Measurements from ENCODE around the gene NOL6.

NOL6 gene

GRCh38 chr9:33414889-33415500, 58.7 kb downstream of the NOL6 start:
- TF ChIP-seq, protein P1, sequence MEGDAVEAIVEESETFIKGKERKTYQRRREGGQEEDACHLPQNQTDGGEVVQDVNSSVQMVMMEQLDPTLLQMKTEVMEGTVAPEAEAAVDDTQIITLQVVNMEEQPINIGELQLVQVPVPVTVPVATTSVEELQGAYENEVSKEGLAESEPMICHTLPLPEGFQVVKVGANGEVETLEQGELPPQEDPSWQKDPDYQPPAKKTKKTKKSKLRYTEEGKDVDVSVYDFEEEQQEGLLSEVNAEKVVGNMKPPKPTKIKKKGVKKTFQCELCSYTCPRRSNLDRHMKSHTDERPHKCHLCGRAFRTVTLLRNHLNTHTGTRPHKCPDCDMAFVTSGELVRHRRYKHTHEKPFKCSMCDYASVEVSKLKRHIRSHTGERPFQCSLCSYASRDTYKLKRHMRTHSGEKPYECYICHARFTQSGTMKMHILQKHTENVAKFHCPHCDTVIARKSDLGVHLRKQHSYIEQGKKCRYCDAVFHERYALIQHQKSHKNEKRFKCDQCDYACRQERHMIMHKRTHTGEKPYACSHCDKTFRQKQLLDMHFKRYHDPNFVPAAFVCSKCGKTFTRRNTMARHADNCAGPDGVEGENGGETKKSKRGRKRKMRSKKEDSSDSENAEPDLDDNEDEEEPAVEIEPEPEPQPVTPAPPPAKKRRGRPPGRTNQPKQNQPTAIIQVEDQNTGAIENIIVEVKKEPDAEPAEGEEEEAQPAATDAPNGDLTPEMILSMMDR (IDR thresholded peaks at IDR 0.05; ENCODE audit: low read depth, low read length, missing control alignments) = no peak
- DNase-seq (ENCODE audit: low read depth) = no peak
- H3K4me3 ChIP-seq (ENCODE audit: low read depth, low read length) = no peak overlapping the region

- TF ChIP-seq, protein P1 (IDR thresholded peaks at IDR 0.05; ENCODE audit: low read depth, low read length, missing control alignments) = no peak
- H3K4me3 ChIP-seq (ENCODE audit: low read depth, low read length) = no peak overlapping the region
- no peak for DNase-seq (ENCODE audit: low read depth)
These were observed 59.5 kb downstream of the NOL6 start for GRCh38 chr9:33414268-33414667.
